ENCODE results near the gene DAZAP1. TPM values are rescaled to one million over a fixed set of nuclear protein-coding genes. Genes with fewer than 3 reads are reported as not detected.

The DAZAP1 gene
- total RNA-seq, 4 donors from 2014 or later = 1.2 to 102 (median 23.8) TPM

DNA sequence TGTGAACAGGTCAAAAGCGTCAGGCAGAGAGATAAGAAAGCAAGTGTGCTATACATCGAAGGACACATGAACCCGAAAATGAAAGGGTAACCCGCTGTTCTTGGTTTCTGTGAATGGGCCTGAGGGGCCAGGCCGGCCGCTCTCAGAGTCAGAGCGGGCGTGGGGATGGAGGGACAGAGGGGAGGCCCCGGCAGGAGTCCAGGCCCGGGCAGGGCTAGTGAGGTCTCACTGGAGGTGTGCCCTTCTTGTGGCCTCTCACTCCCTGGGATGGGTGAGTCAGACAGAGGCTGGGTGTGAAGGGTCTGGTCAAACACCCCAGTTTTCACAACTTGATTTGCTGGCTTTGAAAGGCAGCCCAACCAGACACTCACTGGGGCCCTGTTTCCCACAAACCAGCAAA is 41.1 kb upstream of the DAZAP1 start:
- intact Hi-C loops (cut with DNase I; ENCODE audit: low total_unique reads) = no loop called here

GRCh38 chr19:1366899-1367870 is 40.2 kb upstream of the DAZAP1 start:
- TF ChIP-seq, protein P1, sequence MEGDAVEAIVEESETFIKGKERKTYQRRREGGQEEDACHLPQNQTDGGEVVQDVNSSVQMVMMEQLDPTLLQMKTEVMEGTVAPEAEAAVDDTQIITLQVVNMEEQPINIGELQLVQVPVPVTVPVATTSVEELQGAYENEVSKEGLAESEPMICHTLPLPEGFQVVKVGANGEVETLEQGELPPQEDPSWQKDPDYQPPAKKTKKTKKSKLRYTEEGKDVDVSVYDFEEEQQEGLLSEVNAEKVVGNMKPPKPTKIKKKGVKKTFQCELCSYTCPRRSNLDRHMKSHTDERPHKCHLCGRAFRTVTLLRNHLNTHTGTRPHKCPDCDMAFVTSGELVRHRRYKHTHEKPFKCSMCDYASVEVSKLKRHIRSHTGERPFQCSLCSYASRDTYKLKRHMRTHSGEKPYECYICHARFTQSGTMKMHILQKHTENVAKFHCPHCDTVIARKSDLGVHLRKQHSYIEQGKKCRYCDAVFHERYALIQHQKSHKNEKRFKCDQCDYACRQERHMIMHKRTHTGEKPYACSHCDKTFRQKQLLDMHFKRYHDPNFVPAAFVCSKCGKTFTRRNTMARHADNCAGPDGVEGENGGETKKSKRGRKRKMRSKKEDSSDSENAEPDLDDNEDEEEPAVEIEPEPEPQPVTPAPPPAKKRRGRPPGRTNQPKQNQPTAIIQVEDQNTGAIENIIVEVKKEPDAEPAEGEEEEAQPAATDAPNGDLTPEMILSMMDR (IDR thresholded peaks at IDR 0.05) = no peak
- TF ChIP-seq POLR2A (IDR thresholded peaks at IDR 0.05) = no peak
- no peak overlapping the region for H3K27ac ChIP-seq
- intact Hi-C loops (cut with DNase I; ENCODE audit: low total_unique reads) = no loop called here
- H3K4me1 ChIP-seq = peaks cover 1 to 2% of the 10 kb centered on the region in 2 donors
- no peaks in the 10 kb centered on the region for H3K27me3 ChIP-seq
- no peak for DNase-seq
- H3K4me3 ChIP-seq = no peak overlapping the region
- H3K9me3 ChIP-seq = no peaks in the 10 kb centered on the region
- H3K36me3 ChIP-seq = no peaks in the 10 kb centered on the region

More for the DNA sequence above, 41.1 kb upstream of the DAZAP1 start:
- TF ChIP-seq, protein P1 (IDR thresholded peaks at IDR 0.05) = no peak
- no peak for TF ChIP-seq POLR2A (IDR thresholded peaks at IDR 0.05)
- H3K27ac ChIP-seq = no peak overlapping the region
- no peaks in the 10 kb centered on the region for H3K9me3 ChIP-seq
- DNase-seq = no peak
- H3K27me3 ChIP-seq = no peaks in the 10 kb centered on the region
- peaks cover 9 to 11% of the 10 kb centered on the region in 2 donors for H3K4me1 ChIP-seq
- H3K36me3 ChIP-seq = no peaks in the 10 kb centered on the region
- H3K4me3 ChIP-seq = no peak overlapping the region

DNA sequence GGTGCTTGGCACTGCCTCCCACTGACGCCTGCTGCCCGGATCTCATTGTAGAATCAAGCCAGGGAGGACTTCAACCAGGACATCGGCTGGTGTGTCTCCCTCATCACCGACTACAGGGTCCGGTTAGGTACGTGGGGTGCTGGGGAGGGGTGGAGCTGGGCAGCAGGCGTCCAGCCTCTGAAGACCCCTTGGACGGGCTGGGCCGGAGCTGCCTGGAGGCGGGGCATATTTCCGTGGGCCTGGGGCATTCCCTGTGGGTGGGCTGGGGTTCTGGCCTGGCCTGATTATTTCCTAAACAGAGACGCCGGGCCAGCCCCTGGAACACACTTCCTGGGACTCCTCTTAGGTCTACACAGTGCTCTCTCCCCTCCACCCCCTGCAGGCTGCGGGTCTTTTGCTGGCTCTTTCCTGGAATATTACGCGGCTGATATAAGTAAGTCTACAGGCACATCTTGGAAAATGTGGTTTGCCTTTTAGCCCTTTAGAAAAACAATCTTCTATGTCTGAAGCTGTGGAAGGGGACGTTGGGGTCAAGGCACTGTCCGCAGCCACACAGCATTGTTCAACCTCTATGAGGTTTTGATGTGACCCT is 38.1 kb upstream of the DAZAP1 start:
- no peak overlapping the region for H3K4me3 ChIP-seq
- intact Hi-C loops (cut with DNase I; ENCODE audit: low total_unique reads) = no loop called here
- H3K27me3 ChIP-seq = no peaks in the 10 kb centered on the region
- DNase-seq = no peak
- H3K27ac ChIP-seq = no peak overlapping the region
- no peaks in the 10 kb centered on the region for H3K4me1 ChIP-seq
- H3K36me3 ChIP-seq = no peaks in the 10 kb centered on the region
- H3K9me3 ChIP-seq = no peaks in the 10 kb centered on the region
- TF ChIP-seq POLR2A (IDR thresholded peaks at IDR 0.05) = no peak
- TF ChIP-seq, protein P1 (IDR thresholded peaks at IDR 0.05) = no peak

GRCh38 chr19:1370579-1371361 is 36.6 kb upstream of the DAZAP1 start:
- DNase-seq = no peak
- intact Hi-C loops (cut with DNase I; ENCODE audit: low total_unique reads) = no loop called here
- no peaks in the 10 kb centered on the region for H3K9me3 ChIP-seq
- no peaks in the 10 kb centered on the region for H3K27me3 ChIP-seq
- TF ChIP-seq, protein P1 (IDR thresholded peaks at IDR 0.05) = no peak
- no peak for TF ChIP-seq POLR2A (IDR thresholded peaks at IDR 0.05)
- H3K36me3 ChIP-seq = no peaks in the 10 kb centered on the region
- H3K4me1 ChIP-seq = no peaks in the 10 kb centered on the region
- no peak overlapping the region for H3K4me3 ChIP-seq
- H3K27ac ChIP-seq = no peak overlapping the region
